AG08396 (cell line): ENCODE data around the gene VPS45.

Experiments used
- DNase-seq: peaks from one replicate; pipeline ENCODE4 v3.0.0; 2012; ENCODE audit warnings: low spot score, mixed read lengths

VPS45 gene

DNA sequence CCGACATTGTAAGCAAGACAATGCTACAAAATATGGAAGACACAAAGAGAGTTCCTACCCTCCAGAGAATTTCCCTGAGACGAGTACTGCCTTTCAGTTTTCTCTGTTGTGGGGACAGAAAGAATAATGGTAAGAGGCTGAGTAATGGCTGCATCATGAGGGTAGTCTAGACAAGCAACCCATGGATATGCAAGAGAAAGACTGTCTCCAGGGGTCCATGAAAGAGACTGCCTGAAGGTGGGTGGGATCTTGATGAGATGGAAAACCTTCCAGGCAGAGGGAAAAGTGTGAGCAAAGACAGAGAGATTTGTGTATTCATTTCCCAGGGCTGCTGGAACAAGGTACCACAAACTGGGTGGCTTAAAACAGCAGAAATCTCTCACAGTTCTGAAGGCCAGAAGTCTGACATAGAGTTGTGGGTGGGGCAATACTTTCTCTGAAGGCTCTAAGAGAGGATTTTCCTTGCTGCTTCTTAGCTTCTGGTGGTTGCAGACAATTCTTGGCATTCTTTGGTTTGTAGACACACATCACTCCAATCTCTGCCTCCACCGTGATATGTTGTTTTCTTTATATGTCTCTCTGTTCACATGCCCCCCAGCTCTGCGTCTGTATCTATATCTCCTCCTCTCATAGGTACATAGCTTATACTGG lies 126.9 kb downstream of the VPS45 start:
- no peak for DNase-seq
